ENCODE data around the gene ANKFY1. TPM values are rescaled to one million over a fixed set of nuclear protein-coding genes. Genes with fewer than 3 reads are reported as not detected.
"Not testable (repeated sequence)": the region's sequence is repeated elsewhere in the genome, so short reads cannot be mapped to it uniquely, and the experiment has no call there.

ANKFY1 gene
- total RNA-seq, 1 experiment from 2014 or later: 14.5 TPM

DNA sequence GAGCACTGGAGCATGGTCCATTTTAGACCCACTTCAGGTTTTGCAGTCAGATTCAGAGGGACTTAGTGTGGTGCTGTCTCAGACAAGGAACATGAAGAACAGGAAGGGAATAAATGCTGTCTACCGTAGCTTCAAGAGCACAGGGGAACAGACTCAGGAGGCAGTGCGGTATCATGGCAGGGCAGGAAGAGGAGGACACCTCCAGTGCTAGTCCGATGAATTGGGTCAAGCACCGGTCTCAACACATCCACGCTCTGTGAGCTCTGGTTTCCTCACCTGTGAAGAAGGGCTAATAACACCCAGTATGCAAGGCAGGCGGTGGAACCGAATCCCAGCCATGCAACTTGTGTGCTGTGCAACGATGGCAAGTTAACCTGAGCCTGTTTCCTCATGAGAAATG is 3.6 kb upstream of the ANKFY1 start:
- Histone ChIP-seq H3K36me3 (peaks cover 16% of the 10 kb centered on the region), H3K9me3 (no peaks in the 10 kb centered on the region), H3K27me3 (no peaks in the 10 kb centered on the region), H3K4me3 (no peak overlapping the region)
- no peak for DNase-seq

- Histone ChIP-seq H3K9me3 (no peaks in the 10 kb centered on the region), H3K4me3 (no peak overlapping the region), H3K36me3 (peaks cover 13% of the 10 kb centered on the region), H3K27me3 (no peaks in the 10 kb centered on the region)
- DNase-seq: no peak
Observed at GRCh38 chr17:4266550-4266949, 2.8 kb upstream of the ANKFY1 start.

DNA sequence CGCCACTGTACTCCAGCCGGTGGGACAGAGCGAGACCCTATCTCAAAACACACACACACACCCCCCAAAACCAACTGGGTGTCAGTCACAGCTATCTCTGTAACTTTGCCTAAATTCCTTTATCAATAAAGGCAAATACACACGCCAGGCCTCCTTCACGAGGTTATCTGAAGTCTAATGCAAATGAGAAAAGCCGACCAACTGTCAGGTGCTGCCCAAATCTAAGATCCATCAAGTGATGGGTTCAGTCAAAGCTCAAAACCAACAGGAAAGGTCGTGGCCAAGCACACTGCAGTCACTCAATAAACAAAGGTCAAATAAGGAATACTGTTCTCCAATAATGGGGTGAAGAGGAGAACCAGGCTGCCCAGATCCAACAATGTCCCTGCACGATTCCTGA is 1.1 kb downstream of the ANKFY1 start:
- Histone ChIP-seq H3K4me3 (peak overlapping the region; percentile 67), H3K36me3 (peaks cover 11% of the 10 kb centered on the region), H3K27me3 (no peaks in the 10 kb centered on the region), H3K9me3 (peaks cover 7% of the 10 kb centered on the region)
- DNase-seq: no peak

DNA sequence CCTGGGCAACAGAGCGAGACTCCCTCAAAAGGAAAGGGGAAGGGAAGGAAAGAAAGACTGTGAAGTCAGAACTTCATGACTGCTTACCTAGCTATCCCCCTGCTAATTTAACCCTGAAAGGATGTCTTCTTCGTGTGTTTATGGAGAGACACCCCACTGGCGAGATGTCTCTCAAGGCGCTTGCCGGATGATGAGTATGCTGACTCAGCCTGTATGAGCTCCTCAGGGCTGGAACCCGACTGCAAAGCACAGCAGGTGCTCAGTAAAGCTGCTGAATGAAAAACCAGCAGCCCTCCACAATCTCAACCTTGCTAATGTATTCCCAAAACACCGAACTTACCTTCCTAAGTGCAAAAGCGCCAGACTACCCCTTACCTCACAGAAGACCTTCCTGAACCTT is 2.3 kb downstream of the ANKFY1 start:
- H3K4me3 ChIP-seq: no peak overlapping the region
- no peaks in the 10 kb centered on the region for H3K27me3 ChIP-seq
- no peak for DNase-seq
- H3K9me3 ChIP-seq: peaks cover 7% of the 10 kb centered on the region
- H3K36me3 ChIP-seq: peaks cover 10% of the 10 kb centered on the region

DNA sequence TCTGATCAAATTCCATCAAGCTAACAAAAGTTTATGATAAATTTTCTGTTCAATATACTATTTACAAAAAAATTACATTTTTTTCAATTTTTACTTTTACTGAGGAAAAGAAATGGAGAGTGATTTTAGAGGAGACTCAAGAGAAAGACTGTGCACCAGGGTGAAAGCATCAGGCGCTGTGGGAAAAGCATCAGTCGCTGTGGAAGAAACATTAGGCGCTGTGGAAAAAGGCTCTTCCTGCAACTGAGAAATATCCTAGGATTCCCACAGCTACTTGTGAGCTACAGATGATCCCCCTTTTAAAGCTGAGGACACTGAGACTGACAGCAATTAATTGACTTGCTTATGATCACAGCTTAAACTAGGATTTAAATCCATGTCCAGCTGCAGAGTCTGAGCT is 4.9 kb downstream of the ANKFY1 start:
- DNase-seq: no peak
- Histone ChIP-seq H3K4me3 (no peak overlapping the region), H3K36me3 (peaks cover 10% of the 10 kb centered on the region), H3K9me3 (peaks cover 7% of the 10 kb centered on the region), H3K27me3 (no peaks in the 10 kb centered on the region)

GRCh38 chr17:4256952-4257351 is 6.8 kb downstream of the ANKFY1 start:
- H3K9me3 ChIP-seq: peaks cover 7% of the 10 kb centered on the region
- no peaks in the 10 kb centered on the region for H3K27me3 ChIP-seq
- no peak overlapping the region for H3K4me3 ChIP-seq
- peaks cover 10% of the 10 kb centered on the region for H3K36me3 ChIP-seq
- DNase-seq: no peak

DNA sequence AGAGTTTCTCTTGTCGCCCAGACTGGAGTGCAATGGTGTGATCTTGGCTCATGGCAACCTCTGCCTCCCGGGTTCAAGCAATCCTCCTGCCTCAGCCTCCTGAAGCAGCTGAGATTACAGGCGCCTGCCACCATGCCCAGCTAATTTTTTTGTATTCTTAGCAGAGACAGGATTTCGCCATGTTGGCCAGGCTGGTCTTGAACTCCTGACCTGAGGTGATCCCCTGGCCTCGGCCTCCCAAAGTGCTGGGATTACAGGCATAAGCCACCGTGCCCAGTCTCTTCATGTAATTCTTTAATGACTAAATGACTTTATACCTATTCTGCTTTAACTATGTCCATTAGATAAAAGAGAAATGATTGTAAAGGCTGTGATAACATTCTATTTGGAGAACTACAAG is 8.5 kb downstream of the ANKFY1 start:
- H3K27me3 ChIP-seq, H3K9me3 ChIP-seq, H3K36me3 ChIP-seq, H3K4me3 ChIP-seq, DNase-seq: not testable (repeated sequence)

- no peaks in the 10 kb centered on the region for H3K36me3 ChIP-seq
- no peak for DNase-seq
- no peak overlapping the region for H3K4me3 ChIP-seq
- H3K9me3 ChIP-seq: no peaks in the 10 kb centered on the region
- no peaks in the 10 kb centered on the region for H3K27me3 ChIP-seq
Observed at GRCh38 chr17:4250887-4251286, 12.9 kb downstream of the ANKFY1 start.

- DNase-seq: no peak
- Histone ChIP-seq H3K4me3 (no peak overlapping the region), H3K36me3 (no peaks in the 10 kb centered on the region), H3K27me3 (no peaks in the 10 kb centered on the region), H3K9me3 (no peaks in the 10 kb centered on the region)
Observed at GRCh38 chr17:4249452-4250029, 14.2 kb downstream of the ANKFY1 start.

DNA sequence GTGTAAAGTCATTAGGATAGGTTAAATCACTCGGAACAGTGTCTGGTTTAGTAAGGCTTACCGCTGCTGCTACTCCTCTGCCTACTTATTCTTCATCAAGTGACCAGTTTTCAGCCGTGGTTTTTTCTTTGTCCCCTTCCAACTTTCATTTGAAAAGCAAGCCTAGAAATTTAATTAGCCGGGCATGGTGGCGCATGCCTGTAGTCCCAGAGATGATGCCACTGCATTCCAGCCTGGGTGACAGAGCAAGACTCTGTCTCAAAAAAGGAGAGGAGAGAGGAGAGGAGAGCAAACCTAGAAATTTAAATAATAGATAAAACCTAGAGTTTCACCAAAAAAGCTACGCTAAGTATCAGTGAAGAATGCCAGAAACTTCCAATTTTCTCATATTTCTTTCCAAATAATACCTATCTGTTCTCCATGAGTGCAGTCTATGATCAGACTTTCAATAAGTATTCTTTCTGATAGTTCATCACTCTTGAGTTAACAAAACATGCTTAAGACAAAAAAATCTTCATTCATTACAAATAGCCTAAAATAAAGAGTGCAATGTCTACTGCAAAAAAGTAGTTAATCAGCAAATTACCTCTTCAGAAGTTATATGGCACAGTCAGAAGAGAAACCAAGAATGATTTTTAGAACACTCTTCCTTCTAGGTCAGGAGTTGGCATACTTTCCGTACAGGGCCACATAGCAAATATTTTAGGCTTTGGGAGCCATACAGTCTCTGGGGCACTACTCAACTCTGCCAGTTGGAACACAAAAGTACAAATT is 15.1 kb downstream of the ANKFY1 start:
- Histone ChIP-seq H3K36me3 (no peaks in the 10 kb centered on the region), H3K9me3 (no peaks in the 10 kb centered on the region), H3K27me3 (no peaks in the 10 kb centered on the region), H3K4me3 (no peak overlapping the region)
- DNase-seq: no peak

DNA sequence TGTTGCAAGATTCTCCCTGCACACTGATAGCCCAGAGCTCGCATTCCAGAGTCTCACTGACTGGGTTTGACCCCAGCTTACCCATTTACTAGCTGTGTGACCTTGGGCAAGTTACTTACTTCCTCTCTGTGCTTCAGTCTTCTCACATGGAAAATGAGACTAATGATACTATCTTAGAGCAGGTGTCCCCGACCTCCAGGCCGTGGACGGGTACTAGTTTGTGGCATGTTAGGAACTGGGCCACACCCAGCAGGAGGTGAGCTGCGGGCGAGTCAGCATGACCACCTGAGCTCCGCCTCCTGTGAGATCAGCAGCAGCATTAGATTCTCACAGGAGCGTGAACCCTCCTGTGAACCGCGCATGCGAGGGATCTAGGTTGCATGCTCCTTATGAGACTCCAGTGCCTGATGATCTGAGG is 15.8 kb downstream of the ANKFY1 start:
- no peaks in the 10 kb centered on the region for H3K9me3 ChIP-seq
- no peaks in the 10 kb centered on the region for H3K27me3 ChIP-seq
- no peak for DNase-seq

GRCh38 chr17:4247361-4247970 is 16.3 kb downstream of the ANKFY1 start:
- no peak for DNase-seq
- Histone ChIP-seq H3K36me3 (no peaks in the 10 kb centered on the region), H3K9me3 (no peaks in the 10 kb centered on the region), H3K27me3 (no peaks in the 10 kb centered on the region), H3K4me3 (no peak overlapping the region)

More for the DNA sequence above, 15.8 kb downstream of the ANKFY1 start:
- no peaks in the 10 kb centered on the region for H3K36me3 ChIP-seq
- no peak overlapping the region for H3K4me3 ChIP-seq

- Histone ChIP-seq H3K36me3 (no peaks in the 10 kb centered on the region), H3K4me3 (no peak overlapping the region), H3K27me3 (no peaks in the 10 kb centered on the region), H3K9me3 (no peaks in the 10 kb centered on the region)
- no peak for DNase-seq
Observed at GRCh38 chr17:4246674-4247073, 17.1 kb downstream of the ANKFY1 start.

GRCh38 chr17:4241535-4241934 is 22.2 kb downstream of the ANKFY1 start:
- no peaks in the 10 kb centered on the region for H3K27me3 ChIP-seq
- no peak for DNase-seq
- no peaks in the 10 kb centered on the region for H3K9me3 ChIP-seq
- H3K36me3 ChIP-seq: peaks cover 5% of the 10 kb centered on the region; the same call in 1 of the 2 replicates
- no peak overlapping the region for H3K4me3 ChIP-seq

DNA sequence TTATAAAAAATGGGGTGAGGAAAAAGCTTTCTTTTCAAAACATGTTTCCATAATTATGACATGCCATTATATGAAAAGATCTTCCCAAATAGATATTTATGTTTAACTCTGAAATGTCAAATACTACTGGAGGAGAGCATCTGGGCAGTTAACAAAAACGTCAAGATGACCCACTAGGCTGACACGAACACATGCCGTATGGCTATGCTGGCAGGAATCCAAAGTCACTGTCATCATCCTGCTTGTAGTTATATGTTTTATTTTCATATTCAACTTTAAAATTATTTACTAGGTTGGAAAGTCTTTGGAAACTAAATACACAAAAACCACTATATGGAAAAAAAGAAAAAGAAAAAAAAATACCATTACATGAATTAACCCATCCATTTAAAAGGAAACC is 27.3 kb downstream of the ANKFY1 start:
- Histone ChIP-seq H3K36me3 (peaks cover 13% of the 10 kb centered on the region), H3K27me3 (no peaks in the 10 kb centered on the region), H3K9me3 (no peaks in the 10 kb centered on the region), H3K4me3 (no peak overlapping the region)
- DNase-seq: no peak

GRCh38 chr17:4235372-4236279 is 28.2 kb downstream of the ANKFY1 start:
- H3K4me3 ChIP-seq: no peak overlapping the region
- no peak for DNase-seq
- no peaks in the 10 kb centered on the region for H3K9me3 ChIP-seq
- no peaks in the 10 kb centered on the region for H3K27me3 ChIP-seq
- peaks cover 10% of the 10 kb centered on the region for H3K36me3 ChIP-seq

DNA sequence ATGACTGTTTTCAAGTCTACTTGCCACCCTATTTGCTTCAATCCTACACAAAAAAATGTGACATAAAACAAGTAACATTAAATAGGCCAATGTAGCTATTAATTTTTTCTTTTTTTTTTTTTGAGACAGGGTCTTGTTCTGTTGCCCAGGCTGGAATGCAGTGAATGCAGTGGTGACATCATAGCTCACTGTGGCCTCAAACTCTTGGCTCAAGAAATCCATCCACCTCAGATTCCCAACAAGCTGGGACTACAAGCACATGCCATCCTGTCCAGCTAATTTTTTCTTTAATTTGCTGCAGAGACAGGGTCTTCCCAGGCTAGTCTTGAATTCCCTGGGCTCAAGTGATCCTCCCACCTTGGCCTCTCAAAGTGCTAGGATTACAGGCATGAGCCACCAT is 29.4 kb downstream of the ANKFY1 start:
- Histone ChIP-seq H3K4me3 (no peak overlapping the region), H3K27me3 (no peaks in the 10 kb centered on the region), H3K36me3 (peaks cover 8% of the 10 kb centered on the region), H3K9me3 (no peaks in the 10 kb centered on the region)
- no peak for DNase-seq

Data from MG63 (cell line).